ENCODE measurements around the gene COPS7A.
"Not testable (repeated sequence)": the region's sequence is repeated elsewhere in the genome, so short reads cannot be mapped to it uniquely, and the experiment has no call there.

COPS7A gene

GRCh38 chr12:6701078-6701768, 22.6 kb upstream of the COPS7A start:
- DNase-seq (ENCODE audit: low spot score): no peak

- no peak for DNase-seq (ENCODE audit: low spot score)
Measured at GRCh38 chr12:6703631-6704030, 20.2 kb upstream of the COPS7A start.

GRCh38 chr12:6708351-6708750, 15.5 kb upstream of the COPS7A start:
- not testable (repeated sequence) for DNase-seq (ENCODE audit: low spot score)

GRCh38 chr12:6708960-6709394, 14.9 kb upstream of the COPS7A start:
- no peak for DNase-seq (ENCODE audit: low spot score)

GRCh38 chr12:6716031-6716873, 7.6 kb upstream of the COPS7A start:
- DNase-seq (ENCODE audit: low spot score): not testable (repeated sequence)

- DNase-seq (ENCODE audit: low spot score): no peak
Measured at GRCh38 chr12:6716874-6717437, 6.9 kb upstream of the COPS7A start.

GRCh38 chr12:6722863-6723262, 983 bp upstream of the COPS7A start:
- DNase-seq (ENCODE audit: low spot score): no peak

- DNase-seq (ENCODE audit: low spot score): no peak
Measured at GRCh38 chr12:6724409-6724797, 557 bp downstream of the COPS7A start.

GRCh38 chr12:6725350-6725749, 1.5 kb downstream of the COPS7A start:
- no peak for DNase-seq (ENCODE audit: low spot score)

- no peak for DNase-seq (ENCODE audit: low spot score)
Measured at GRCh38 chr12:6729186-6729585, 5.3 kb downstream of the COPS7A start.

- no peak for DNase-seq (ENCODE audit: low spot score)
Measured at GRCh38 chr12:6730169-6730568, 6.3 kb downstream of the COPS7A start.

GRCh38 chr12:6734506-6735387, 10.9 kb downstream of the COPS7A start:
- no peak for DNase-seq (ENCODE audit: low spot score)

GRCh38 chr12:6735448-6736191, 11.8 kb downstream of the COPS7A start:
- peak; percentile 69 for DNase-seq (ENCODE audit: low spot score)

- no peak for DNase-seq (ENCODE audit: low spot score)
Measured at GRCh38 chr12:6736754-6737153, 12.9 kb downstream of the COPS7A start.

- DNase-seq (ENCODE audit: low spot score): not testable (repeated sequence)
Measured at GRCh38 chr12:6742080-6742479, 18.2 kb downstream of the COPS7A start.

- no peak for DNase-seq (ENCODE audit: low spot score)
Measured at GRCh38 chr12:6742834-6743233, 19.0 kb downstream of the COPS7A start.

- not testable (repeated sequence) for DNase-seq (ENCODE audit: low spot score)
Measured at GRCh38 chr12:6743300-6743699, 19.5 kb downstream of the COPS7A start.

GRCh38 chr12:6745741-6746525, 22.1 kb downstream of the COPS7A start:
- no peak for DNase-seq (ENCODE audit: low spot score)

- DNase-seq (ENCODE audit: low spot score): no peak
Measured at GRCh38 chr12:6747216-6747615, 23.4 kb downstream of the COPS7A start.

- DNase-seq (ENCODE audit: low spot score): no peak
Measured at GRCh38 chr12:6748761-6749160, 24.9 kb downstream of the COPS7A start.
